CD4-positive, alpha-beta T cell (primary cell): ENCODE measurements around the gene AK5. TPM values are rescaled to one million over a fixed set of nuclear protein-coding genes. Genes with fewer than 3 reads are reported as not detected.

Experiments used
- ATAC-seq: fragments of 200-7000 bp; cut with Tn5 transposase; one replicate; pipeline ENCODE4 v1.10.0; 2022; ENCODE audit warnings: mild to moderate bottlenecking; ENCODE audit not compliant: poor library complexity
- CTCF ChIA-PET: fragments of 350-600 bp; sonication (Branson Sonifier 250); formaldehyde crosslinking; loops from one replicate; lab custom pipeline; 2021; ENCODE audit warnings: antibody characterized with exemption, inconsistent platforms; lab: Charles Lee
- POLR2A ChIA-PET: fragments of 350-600 bp; sonication (Branson Sonifier 250); formaldehyde crosslinking; loops from one replicate; lab custom pipeline; 2021; ENCODE audit warnings: antibody characterized with exemption, inconsistent platforms; lab: Charles Lee
- DNase-seq, 14 experiments: peaks; one replicate each; pipeline ENCODE4 v3.0.0-alpha.2; 2013 to 2020; ENCODE audit warnings: mixed read lengths in 2 of 14
- H3K27ac ChIP-seq, 2 donors: one replicate each; pipeline versions ENCODE4 v1.5.1 to v1.7.0; 2013; ENCODE audit warnings: low read length in 2 of 2, low read depth in 1 of 2, mild to moderate bottlenecking in 1 of 2
- H3K27me3 ChIP-seq, 2 experiments: 1 replicate in 1 of 2; 2 replicates in 1 of 2; pipeline versions ENCODE4 v1.6.1 to v1.7.0; 2013; ENCODE audit warnings: low read length in 2 of 2, control low read depth in 1 of 2, mild to moderate bottlenecking in 1 of 2, moderate library complexity in 1 of 2; ENCODE audit not compliant: insufficient read depth in 2 of 2, control insufficient read depth in 1 of 2
- H3K36me3 ChIP-seq: one replicate; pipeline ENCODE4 v1.6.1; 2013; ENCODE audit warnings: low read length, control low read depth; ENCODE audit not compliant: insufficient read depth
- H3K4me1 ChIP-seq: one replicate; pipeline ENCODE4 v1.6.1; 2013; ENCODE audit warnings: low read length, control low read depth; ENCODE audit not compliant: insufficient read depth
- H3K4me3 ChIP-seq: one replicate; pipeline ENCODE4 v1.5.1; 2013; ENCODE audit warnings: mild to moderate bottlenecking, low read length, moderate library complexity
- H3K9me3 ChIP-seq, 2 experiments: 1 replicate in 1 of 2; 2 replicates in 1 of 2; pipeline versions ENCODE4 v1.6.1 to v1.7.0; 2013; ENCODE audit warnings: low read length in 2 of 2, mild to moderate bottlenecking in 2 of 2, control low read depth in 1 of 2, moderate library complexity in 1 of 2; ENCODE audit not compliant: control insufficient read depth in 1 of 2, insufficient read depth in 1 of 2
- H3K27ac Mint-ChIP-seq: one replicate; pipeline ENCODE4 v1.8.0; 2020; ENCODE audit warnings: mixed read lengths
- H3K27me3 Mint-ChIP-seq: one replicate; pipeline ENCODE4 v1.8.0; 2021; ENCODE audit warnings: mixed read lengths
- H3K36me3 Mint-ChIP-seq: one replicate; pipeline ENCODE4 v1.8.0; 2021; ENCODE audit warnings: low read depth, mixed read lengths
- H3K4me1 Mint-ChIP-seq: one replicate; pipeline ENCODE4 v1.8.0; 2021; ENCODE audit warnings: low read depth, mixed read lengths
- H3K4me3 Mint-ChIP-seq: one replicate; pipeline ENCODE4 v1.8.0; 2020; ENCODE audit warnings: mild to moderate bottlenecking, mixed read lengths
- H3K9me3 Mint-ChIP-seq: one replicate; pipeline ENCODE4 v1.8.0; 2020; ENCODE audit warnings: mixed read lengths
- intact Hi-C, 2 experiments: fragments of 100-400 bp; cut with DNase I in 1 of 2; cut with micrococcal nuclease in 1 of 2; formaldehyde crosslinking; loops; one replicate each; pipeline versions ENCODE4 v1.15.1 to v1.9.0; 2023 to 2025; cut with DNase I, micrococcal nuclease
- total RNA-seq, 174 experiments: library from RNA in 2 of 174; stranded (reverse) in 2 of 174; gene quantifications; one replicate each; pipeline ENCODE4 v1.2.3 and lab custom pipeline; 2021 to 2026
- TF ChIP-seq, protein P1 (sequence below): fragments of 200-600 bp; IDR thresholded peaks from one replicate; pipeline ENCODE4 v1.8.0; 2022; ENCODE audit warnings: antibody characterized with exemption, mild to moderate bottlenecking

Gene AK5
- total RNA-seq, 2 experiments from 2014 or later, result 32.0 TPM

DNA sequence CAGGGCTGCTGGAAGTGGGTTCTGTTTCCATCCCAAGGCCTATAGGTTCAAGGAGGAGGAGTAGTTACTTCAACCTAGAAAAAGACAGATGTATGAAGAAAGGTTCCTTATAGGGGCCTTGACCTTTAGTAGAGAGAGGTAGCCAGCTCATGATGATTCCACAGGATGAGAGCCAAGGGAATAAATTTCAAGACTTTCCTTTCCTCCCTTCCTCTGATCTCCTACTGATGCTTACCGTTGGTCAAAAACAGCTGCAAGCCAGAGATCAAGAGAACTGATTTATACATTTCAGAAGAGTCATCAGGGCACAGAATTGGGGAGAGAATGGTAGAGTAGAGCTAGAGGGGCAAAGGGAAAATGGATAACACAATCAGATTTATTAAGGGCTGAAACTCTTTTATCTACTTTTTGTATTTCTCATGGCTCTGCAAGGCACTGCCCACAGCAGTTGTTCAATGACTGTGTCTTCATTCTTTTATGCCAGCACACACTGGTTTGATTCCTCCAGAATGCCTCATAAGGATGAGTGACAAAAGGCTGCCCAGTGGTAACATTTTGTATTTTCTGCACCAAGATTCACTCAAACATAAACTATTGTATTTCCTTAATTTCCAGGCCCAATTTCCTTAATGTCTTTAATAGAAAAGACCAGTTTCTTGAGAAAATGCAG, 37.4 kb downstream of the AK5 start:
- Mint-ChIP-seq H3K4me1 (peaks cover 16% of the 10 kb centered on the region), H3K4me3 (no peak overlapping the region), H3K36me3 (peaks cover 42% of the 10 kb centered on the region), H3K27ac (no peak overlapping the region), H3K27me3 (no peaks in the 10 kb centered on the region), H3K9me3 (peaks cover 8% of the 10 kb centered on the region)
- Histone ChIP-seq H3K36me3 (no peaks in the 10 kb centered on the region), H3K4me3 (no peak overlapping the region), H3K4me1 (no peaks in the 10 kb centered on the region), H3K9me3 (no peaks in the 10 kb centered on the region), H3K27me3 (no peaks in the 10 kb centered on the region), H3K27ac (no peak overlapping the region)
- intact Hi-C loops, result no loop called here
- CTCF ChIA-PET, result no interaction called here
- DNase-seq (no peak), ATAC-seq (no peak)
- TF ChIP-seq, protein P1, sequence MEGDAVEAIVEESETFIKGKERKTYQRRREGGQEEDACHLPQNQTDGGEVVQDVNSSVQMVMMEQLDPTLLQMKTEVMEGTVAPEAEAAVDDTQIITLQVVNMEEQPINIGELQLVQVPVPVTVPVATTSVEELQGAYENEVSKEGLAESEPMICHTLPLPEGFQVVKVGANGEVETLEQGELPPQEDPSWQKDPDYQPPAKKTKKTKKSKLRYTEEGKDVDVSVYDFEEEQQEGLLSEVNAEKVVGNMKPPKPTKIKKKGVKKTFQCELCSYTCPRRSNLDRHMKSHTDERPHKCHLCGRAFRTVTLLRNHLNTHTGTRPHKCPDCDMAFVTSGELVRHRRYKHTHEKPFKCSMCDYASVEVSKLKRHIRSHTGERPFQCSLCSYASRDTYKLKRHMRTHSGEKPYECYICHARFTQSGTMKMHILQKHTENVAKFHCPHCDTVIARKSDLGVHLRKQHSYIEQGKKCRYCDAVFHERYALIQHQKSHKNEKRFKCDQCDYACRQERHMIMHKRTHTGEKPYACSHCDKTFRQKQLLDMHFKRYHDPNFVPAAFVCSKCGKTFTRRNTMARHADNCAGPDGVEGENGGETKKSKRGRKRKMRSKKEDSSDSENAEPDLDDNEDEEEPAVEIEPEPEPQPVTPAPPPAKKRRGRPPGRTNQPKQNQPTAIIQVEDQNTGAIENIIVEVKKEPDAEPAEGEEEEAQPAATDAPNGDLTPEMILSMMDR, result no peak
- POLR2A ChIA-PET, result no interaction called here

DNA sequence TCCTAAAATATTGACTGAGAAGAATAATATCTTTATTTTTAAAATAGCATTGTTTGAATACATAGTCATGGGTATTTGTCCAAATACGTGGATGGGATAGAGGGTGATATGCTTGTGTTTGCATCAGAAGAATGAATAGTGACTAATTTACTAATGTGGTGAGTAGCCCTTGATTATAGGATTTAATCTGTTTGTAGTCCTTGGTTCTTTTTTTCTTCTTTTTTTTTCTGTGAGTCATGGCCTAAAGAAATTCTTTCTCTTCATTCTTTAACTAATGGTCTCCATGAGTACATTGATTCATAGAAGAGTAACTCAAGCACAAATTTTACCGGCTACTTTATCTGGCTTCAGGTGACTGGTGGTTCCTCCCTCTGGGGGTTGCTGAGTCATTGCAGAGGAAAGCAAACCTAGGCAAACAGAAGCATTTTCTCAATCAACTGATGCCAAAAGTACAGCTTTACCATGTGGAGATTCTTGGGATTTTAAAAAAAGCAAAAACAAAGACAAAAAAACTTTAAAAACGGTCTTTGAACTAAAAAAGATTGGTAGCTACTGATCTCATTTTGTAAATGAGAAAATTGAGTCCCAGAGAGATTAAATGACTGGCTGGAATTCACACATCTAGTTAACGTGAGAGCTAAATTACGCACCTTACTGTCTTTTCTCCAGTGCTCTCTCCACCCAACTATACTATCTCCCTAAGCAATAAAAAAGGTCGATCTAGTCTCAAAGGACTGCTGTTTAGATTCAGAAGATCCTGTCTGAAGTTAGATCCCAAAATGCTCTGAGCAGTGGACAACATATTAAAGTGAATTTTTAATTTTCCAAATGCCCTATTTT, 40.5 kb downstream of the AK5 start:
- no peak overlapping the region for H3K4me3 Mint-ChIP-seq
- intact Hi-C loops, result no loop called here
- H3K4me1 ChIP-seq, result no peaks in the 10 kb centered on the region
- H3K4me1 Mint-ChIP-seq, result peaks cover 16% of the 10 kb centered on the region
- TF ChIP-seq, protein P1, result no peak
- no peaks in the 10 kb centered on the region for H3K36me3 ChIP-seq
- DNase-seq (no peak), ATAC-seq (no peak)
- POLR2A ChIA-PET, result no interaction called here
- CTCF ChIA-PET, result no interaction called here
- H3K36me3 Mint-ChIP-seq, result peaks cover 42% of the 10 kb centered on the region
- H3K9me3 Mint-ChIP-seq, result peaks cover 8% of the 10 kb centered on the region
- no peak overlapping the region for H3K27ac ChIP-seq
- no peak overlapping the region for H3K27ac Mint-ChIP-seq
- H3K27me3 Mint-ChIP-seq, result no peaks in the 10 kb centered on the region
- no peak overlapping the region for H3K4me3 ChIP-seq
- no peaks in the 10 kb centered on the region for H3K27me3 ChIP-seq
- no peaks in the 10 kb centered on the region for H3K9me3 ChIP-seq

DNA sequence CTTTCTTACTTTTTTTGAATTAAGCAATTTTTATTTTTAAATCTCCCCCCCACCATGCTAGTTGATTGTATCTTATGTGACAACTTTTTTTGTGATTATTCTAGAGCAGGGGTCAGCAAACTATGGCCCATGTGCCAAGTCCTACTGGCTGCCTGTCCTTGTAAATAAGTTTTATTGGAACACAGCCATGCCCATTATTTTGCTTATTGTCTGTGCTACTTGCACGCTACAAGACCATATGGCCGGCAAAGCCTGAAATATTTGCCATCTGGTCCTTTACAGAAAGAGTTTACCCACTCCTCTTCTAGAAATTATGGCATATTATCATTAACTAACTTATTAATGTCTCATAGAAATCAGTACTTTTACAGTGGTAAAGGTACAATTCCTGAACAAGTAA, 51.7 kb downstream of the AK5 start:
- no peaks in the 10 kb centered on the region for H3K27me3 ChIP-seq
- peaks cover 0 to 10% of the 10 kb centered on the region in 2 experiments for H3K9me3 ChIP-seq
- Mint-ChIP-seq H3K36me3 (peaks cover 49% of the 10 kb centered on the region), H3K9me3 (peaks cover 10% of the 10 kb centered on the region), H3K4me3 (no peak overlapping the region), H3K27ac (no peak overlapping the region), H3K27me3 (no peaks in the 10 kb centered on the region), H3K4me1 (peaks cover 14% of the 10 kb centered on the region)
- TF ChIP-seq, protein P1, result no peak
- no peak for ATAC-seq
- DNase-seq, result no peak
- no peaks in the 10 kb centered on the region for H3K36me3 ChIP-seq
- no peak overlapping the region for H3K27ac ChIP-seq
- H3K4me1 ChIP-seq, result peaks cover 9% of the 10 kb centered on the region
- no peak overlapping the region for H3K4me3 ChIP-seq
- ChIA-PET CTCF (no interaction called here), POLR2A (no interaction called here)
- intact Hi-C loops, result no loop called here
